Thoracic aorta (tissue), 2 donors: Measurements from ENCODE around the gene FIZ1. TPM values are rescaled to one million over a fixed set of nuclear protein-coding genes. Genes with fewer than 3 reads are reported as not detected.

Experiments used
- ATAC-seq: fragments of 150-250 bp; one replicate; pipeline ENCODE4 v1.8.0; 2017; ENCODE audit warnings: low read depth; ENCODE audit not compliant: insufficient number of reproducible peaks, low FRiP score
- DNase-seq: peaks from one replicate; pipeline ENCODE4 v3.0.0-alpha.2; 2020; ENCODE audit warnings: low spot score
- H3K27ac ChIP-seq, 2 donors: fragments of 200-600 bp; sonication (generic); 1 replicate in 1 of 2; 2 replicates in 1 of 2; pipeline ENCODE4 v1.5.1; 2016; ENCODE audit warnings: mild to moderate bottlenecking in 2 of 2, moderate library complexity in 2 of 2
- H3K27me3 ChIP-seq: fragments of 200-600 bp; sonication (generic); replicated peaks from 2 replicates; pipeline ENCODE4 v1.6.0; 2016; ENCODE audit warnings: mild to moderate bottlenecking; ENCODE audit not compliant: insufficient read depth
- H3K36me3 ChIP-seq: fragments of 200-600 bp; sonication (generic); one replicate; pipeline ENCODE4 v1.5.1; 2016
- H3K4me1 ChIP-seq, 2 donors: fragments of 200-600 bp; sonication (generic); 1 replicate in 1 of 2; 2 replicates in 1 of 2; pipeline versions ENCODE4 v1.5.1 to v1.6.0; 2016; ENCODE audit warnings: low read depth in 2 of 2, mild to moderate bottlenecking in 1 of 2; ENCODE audit not compliant: control insufficient read depth in 1 of 2
- H3K4me3 ChIP-seq: fragments of 200-600 bp; sonication (generic); 2 replicates; pipeline ENCODE4 v1.5.1; 2016; ENCODE audit warnings: mild to moderate bottlenecking
- H3K9me3 ChIP-seq: fragments of 200-600 bp; sonication (generic); 2 replicates; pipeline ENCODE4 v1.5.1; 2016
- total RNA-seq, 2 donors: library from RNA; depleted of rRNA; stranded (reverse); fragments of >200 nt; gene quantifications; one replicate each; pipeline versions ENCODE4 v1.1.0 to v1.2.3, GENCODE V29; 2016
- TF ChIP-seq, protein P1 (sequence below): fragments of 200-600 bp; sonication (generic); IDR thresholded peaks from one replicate; pipeline ENCODE4 v1.5.1; 2019; ENCODE audit warnings: antibody characterized with exemption

Gene FIZ1
- total RNA-seq, 2 donors from 2014 or later: 9.5 to 17.3 TPM

DNA sequence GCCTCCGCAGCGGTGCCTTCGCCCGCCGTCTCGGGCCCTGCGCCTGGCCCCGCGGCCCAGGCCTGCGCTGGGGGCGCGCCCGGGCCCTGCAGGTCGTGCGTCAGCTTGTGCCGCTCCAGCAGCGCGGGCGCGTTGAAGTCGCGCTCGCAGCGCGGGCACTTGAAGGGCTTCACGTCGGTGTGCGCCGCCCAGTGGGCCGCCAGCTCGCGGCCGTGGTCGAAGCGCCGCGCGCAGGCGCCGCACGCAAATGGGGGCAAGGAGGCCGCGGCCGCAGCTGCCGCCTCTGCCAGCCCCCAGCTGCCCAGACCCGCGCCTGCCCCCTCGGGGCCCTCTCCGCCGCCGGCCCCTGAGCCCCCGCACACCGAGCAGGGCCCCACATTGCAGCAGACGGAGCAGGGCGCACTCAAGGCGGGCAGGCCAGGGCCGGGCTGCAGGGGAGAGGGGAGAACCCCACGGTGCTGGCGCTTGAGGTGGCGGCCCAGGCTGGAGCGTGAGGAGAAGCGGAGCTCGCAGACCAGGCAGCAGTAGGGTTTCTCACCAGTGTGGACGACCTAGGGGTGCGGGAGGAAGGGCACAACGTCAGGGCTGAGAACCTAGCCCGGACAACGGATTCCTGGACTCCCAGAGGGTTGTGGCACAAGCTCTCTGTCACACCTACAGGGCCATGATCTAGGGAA, 6.1 kb downstream of the FIZ1 start:
- TF ChIP-seq, protein P1, sequence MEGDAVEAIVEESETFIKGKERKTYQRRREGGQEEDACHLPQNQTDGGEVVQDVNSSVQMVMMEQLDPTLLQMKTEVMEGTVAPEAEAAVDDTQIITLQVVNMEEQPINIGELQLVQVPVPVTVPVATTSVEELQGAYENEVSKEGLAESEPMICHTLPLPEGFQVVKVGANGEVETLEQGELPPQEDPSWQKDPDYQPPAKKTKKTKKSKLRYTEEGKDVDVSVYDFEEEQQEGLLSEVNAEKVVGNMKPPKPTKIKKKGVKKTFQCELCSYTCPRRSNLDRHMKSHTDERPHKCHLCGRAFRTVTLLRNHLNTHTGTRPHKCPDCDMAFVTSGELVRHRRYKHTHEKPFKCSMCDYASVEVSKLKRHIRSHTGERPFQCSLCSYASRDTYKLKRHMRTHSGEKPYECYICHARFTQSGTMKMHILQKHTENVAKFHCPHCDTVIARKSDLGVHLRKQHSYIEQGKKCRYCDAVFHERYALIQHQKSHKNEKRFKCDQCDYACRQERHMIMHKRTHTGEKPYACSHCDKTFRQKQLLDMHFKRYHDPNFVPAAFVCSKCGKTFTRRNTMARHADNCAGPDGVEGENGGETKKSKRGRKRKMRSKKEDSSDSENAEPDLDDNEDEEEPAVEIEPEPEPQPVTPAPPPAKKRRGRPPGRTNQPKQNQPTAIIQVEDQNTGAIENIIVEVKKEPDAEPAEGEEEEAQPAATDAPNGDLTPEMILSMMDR: no peak
- DNase-seq (no peak), ATAC-seq (no peak)
- no peaks in the 10 kb centered on the region for H3K9me3 ChIP-seq
- H3K4me3 ChIP-seq: no peak overlapping the region
- no peak overlapping the region for H3K27ac ChIP-seq
- H3K36me3 ChIP-seq: peaks cover 12% of the 10 kb centered on the region
- peaks cover 0 to under 1% of the 10 kb centered on the region in 2 donors for H3K4me1 ChIP-seq
- H3K27me3 ChIP-seq: no peaks in the 10 kb centered on the region

DNA sequence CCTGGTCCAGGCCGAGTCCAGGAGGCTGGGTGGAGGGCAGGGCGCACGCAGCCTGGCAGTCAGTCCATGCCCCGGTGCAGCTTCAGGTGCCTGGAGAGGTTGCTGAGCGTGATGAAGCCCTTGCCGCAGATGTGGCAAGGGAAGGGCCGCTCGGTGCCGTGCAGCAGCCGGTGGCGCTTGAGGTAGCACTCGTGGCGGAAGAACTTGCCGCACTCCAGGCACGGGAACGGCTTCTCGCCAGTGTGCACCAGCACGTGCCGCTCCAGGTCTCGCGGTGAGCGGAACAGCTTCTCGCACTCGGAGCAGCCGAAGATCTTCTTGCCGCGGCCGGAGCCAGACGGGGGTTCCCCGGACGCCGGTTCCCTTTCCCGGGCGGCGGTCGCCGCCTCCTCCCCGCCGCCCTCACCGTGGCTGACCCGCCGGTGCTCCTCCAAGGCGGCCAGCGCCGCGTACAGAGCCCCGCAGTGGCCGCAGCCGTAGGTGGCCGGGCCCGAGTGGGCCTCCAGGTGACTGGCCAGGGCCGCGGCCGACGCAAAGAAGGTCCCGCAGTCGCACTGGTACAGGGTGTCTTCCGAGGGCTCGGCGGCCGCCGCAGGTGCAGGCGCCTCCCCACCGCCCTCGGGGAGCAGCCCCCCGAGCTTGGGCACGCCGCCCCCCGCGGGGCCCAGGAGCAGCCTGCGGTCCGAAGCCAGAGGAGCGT, 6.8 kb downstream of the FIZ1 start:
- DNase-seq: no peak
- Histone ChIP-seq H3K27me3 (no peaks in the 10 kb centered on the region), H3K27ac (no peak overlapping the region), H3K4me1 (no peaks in the 10 kb centered on the region), H3K4me3 (no peak overlapping the region), H3K9me3 (no peaks in the 10 kb centered on the region), H3K36me3 (peaks cover 12% of the 10 kb centered on the region)
- TF ChIP-seq, protein P1: no peak
- no peak for ATAC-seq

DNA sequence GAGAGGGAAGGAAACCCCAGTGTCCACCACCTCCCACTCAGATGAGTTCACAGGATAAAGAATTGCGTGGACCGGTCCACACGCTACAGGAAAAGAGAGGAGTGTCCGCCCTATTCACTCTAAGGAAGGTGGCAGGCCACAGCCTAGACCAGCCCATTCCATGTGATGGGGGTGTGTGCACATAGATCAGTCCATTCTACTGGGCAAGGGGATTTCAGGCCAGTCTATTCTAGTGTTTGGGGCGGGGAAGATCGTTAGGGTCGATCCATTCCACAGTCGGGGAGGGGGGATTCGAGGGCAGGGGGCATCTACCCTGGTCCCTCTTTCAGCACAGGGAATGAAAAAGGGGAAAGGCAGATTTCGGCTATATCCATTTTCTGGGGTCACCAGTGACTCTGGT, 7.8 kb downstream of the FIZ1 start:
- TF ChIP-seq, protein P1: no peak
- no peak overlapping the region for H3K4me3 ChIP-seq
- peaks cover 3% of the 10 kb centered on the region for H3K36me3 ChIP-seq
- peaks cover 4 to 9% of the 10 kb centered on the region in 2 donors for H3K4me1 ChIP-seq
- no peaks in the 10 kb centered on the region for H3K27me3 ChIP-seq
- H3K27ac ChIP-seq: no peak overlapping the region
- H3K9me3 ChIP-seq: no peaks in the 10 kb centered on the region
- ATAC-seq: no peak
- DNase-seq: no peak

DNA sequence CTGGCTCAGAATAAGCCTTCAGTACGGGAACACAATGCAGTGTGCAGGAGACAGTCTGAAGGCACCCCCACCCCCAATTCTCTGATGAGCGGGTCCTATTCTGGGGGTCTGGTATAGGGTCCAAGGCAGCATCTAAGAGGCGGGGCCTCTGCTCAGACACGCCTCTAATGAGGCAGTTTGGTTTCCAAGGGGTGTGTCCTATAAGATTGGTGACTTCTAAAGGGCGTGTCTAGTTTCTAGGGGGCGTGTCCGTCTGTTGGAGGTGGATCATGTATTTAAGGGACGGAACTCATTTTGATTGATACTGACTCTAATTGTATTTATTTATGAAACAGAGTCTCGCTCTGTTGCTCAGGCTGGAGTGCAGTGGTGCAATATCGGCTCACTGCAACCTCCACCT, 8.7 kb downstream of the FIZ1 start:
- Histone ChIP-seq H3K9me3 (no peaks in the 10 kb centered on the region), H3K4me3 (no peak overlapping the region), H3K36me3 (no peaks in the 10 kb centered on the region), H3K27ac (no peak overlapping the region), H3K27me3 (no peaks in the 10 kb centered on the region), H3K4me1 (peaks cover 9 to 15% of the 10 kb centered on the region in 2 donors)
- ATAC-seq (no peak), DNase-seq (no peak)
- TF ChIP-seq, protein P1: no peak

DNA sequence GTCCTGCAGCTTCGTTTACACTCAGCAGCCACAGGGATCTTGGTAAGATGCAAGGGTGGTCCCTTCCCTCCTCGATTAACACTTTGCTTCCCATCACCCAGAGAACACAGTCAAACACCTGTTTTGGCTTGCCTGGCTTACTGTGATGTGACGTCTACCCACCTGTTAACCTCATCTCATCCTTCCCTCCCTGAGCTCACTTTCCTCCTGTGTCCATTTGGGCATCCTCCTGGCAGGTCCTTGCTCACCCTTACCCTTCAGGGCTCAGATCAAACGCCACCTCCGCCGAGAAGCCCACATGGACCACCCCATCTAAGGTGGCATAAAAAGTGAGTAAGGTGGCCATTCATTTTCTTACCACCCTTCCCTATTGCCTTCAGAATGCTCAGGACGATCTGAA, 9.2 kb downstream of the FIZ1 start:
- ATAC-seq: no peak
- H3K4me1 ChIP-seq: peaks cover 9 to 15% of the 10 kb centered on the region in 2 donors
- H3K27me3 ChIP-seq: no peaks in the 10 kb centered on the region
- no peak overlapping the region for H3K27ac ChIP-seq
- no peak for DNase-seq
- no peaks in the 10 kb centered on the region for H3K36me3 ChIP-seq
- TF ChIP-seq, protein P1: no peak
- no peaks in the 10 kb centered on the region for H3K9me3 ChIP-seq
- H3K4me3 ChIP-seq: no peak overlapping the region
